Measurements from ENCODE around the gene VPS16. TPM values are rescaled to one million over a fixed set of nuclear protein-coding genes. Genes with fewer than 3 reads are reported as not detected.

VPS16 gene
- total RNA-seq, 4 donors from 2014 or later = 23.3 to 45.2 (median 26.3) TPM

DNA sequence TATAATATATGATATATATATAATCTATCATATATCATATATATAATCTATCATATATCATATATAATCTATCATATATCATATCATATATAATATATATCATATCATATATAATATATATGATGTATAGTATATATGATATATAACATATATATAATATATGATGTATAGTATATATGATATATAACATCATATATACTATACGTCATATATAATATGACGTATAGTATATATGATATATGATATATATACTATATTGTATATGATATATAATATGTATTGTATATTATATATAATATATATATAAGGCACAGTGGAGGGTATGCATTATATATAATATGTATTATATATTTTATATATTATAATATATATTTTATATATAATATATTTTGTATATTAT, 69.4 kb downstream of the VPS16 start:
- no peak for TF ChIP-seq CTCF (IDR thresholded peaks at IDR 0.05; ENCODE audit: low read depth)

- no peak for TF ChIP-seq CTCF (IDR thresholded peaks at IDR 0.05; ENCODE audit: low read depth)
Measured at GRCh38 chr20:2911200-2911599, 70.7 kb downstream of the VPS16 start.

GRCh38 chr20:2914160-2914559, 73.6 kb downstream of the VPS16 start:
- TF ChIP-seq CTCF (IDR thresholded peaks at IDR 0.05; ENCODE audit: low read depth) = no peak

Other genes starting within 250 kb of the VPS16 start
- 10 to 100 TPM; 47.3 to 99.5 (median 59.3) TPM for gene NOP56, start 188.1 kb upstream of the VPS16 start, total RNA-seq
- gene IDH3B, start 176.5 kb upstream of the VPS16 start, total RNA-seq = 100 to 1,000 TPM in 2 of 4 donors, 10 to 100 TPM in 2; 77.0 to 167 (median 97.3) TPM
- 1 to 10 TPM; 1.1 to 6.0 (median 1.8) TPM for gene EBF4, start 148.0 kb upstream of the VPS16 start, total RNA-seq
- gene CPXM1, start 40.1 kb upstream of the VPS16 start, total RNA-seq = 10 to 100 TPM in 3 of 4 donors, 1 to 10 TPM in 1; 9.8 to 85.5 (median 19.9) TPM
- 1 to 10 TPM in 1 of 4 donors, not detected in 3; 2.3 TPM for gene C20orf141, start 25.8 kb upstream of the VPS16 start, total RNA-seq
- not detected for gene TMEM239, start 24.4 kb upstream of the VPS16 start, total RNA-seq
- gene PCED1A, start 90 bp upstream of the VPS16 start, total RNA-seq = 10 to 100 TPM; 24.0 to 39.7 (median 26.8) TPM
- gene PTPRA, start 32.7 kb downstream of the VPS16 start, total RNA-seq = 10 to 100 TPM; 64.4 to 99.5 (median 95.3) TPM
- not detected for gene GNRH2, start 202.9 kb downstream of the VPS16 start, total RNA-seq
- gene MRPS26, start 205.3 kb downstream of the VPS16 start, total RNA-seq = 10 to 100 TPM; 20.5 to 47.5 (median 30.4) TPM
- 1 to 10 TPM in 3 of 4 donors, not detected in 1; 2.0 to 3.5 (median 2.3) TPM for gene OXT, start 230.9 kb downstream of the VPS16 start, total RNA-seq
- 1 to 10 TPM in 2 of 4 donors, not detected in 2; 4.3 to 4.6 TPM for gene AVP, start 244.0 kb downstream of the VPS16 start, total RNA-seq